Right lobe of liver (tissue), 4 donors: ENCODE results near the gene CLIP2.

Experiments
- CTCF ChIP-seq, 4 donors: fragments of 200-600 bp in 3 of 4; fragments of 450-650 bp in 1 of 4; IDR thresholded peaks; one replicate each; pipeline versions ENCODE4 v1.5.1 to v1.8.0; 2016 to 2022; ENCODE audit warnings: antibody characterized with exemption in 4 of 4, mild to moderate bottlenecking in 2 of 4
- POLR2A ChIP-seq: fragments of 450-650 bp; IDR thresholded peaks from one replicate; pipeline ENCODE4 v1.6.1; 2017; ENCODE audit warnings: antibody characterized with exemption, mild to moderate bottlenecking
- donor health status: DM: no; HTN: no; CAD: no.
- donor health status: DM: no; HTN: no; CAD: no.
- donor health status: DM: no; HTN: yes; CAD: no.

GRCh38 chr7:74256491-74257408, 32.5 kb upstream of the CLIP2 start:
- TF ChIP-seq CTCF (IDR thresholded peaks at IDR 0.05) (no peak), POLR2A (no peak)
